ENCODE data around the gene C2CD2L.
"Not testable (repeated sequence)": the region's sequence is repeated elsewhere in the genome, so short reads cannot be mapped to it uniquely, and the experiment has no call there.

C2CD2L gene

DNA sequence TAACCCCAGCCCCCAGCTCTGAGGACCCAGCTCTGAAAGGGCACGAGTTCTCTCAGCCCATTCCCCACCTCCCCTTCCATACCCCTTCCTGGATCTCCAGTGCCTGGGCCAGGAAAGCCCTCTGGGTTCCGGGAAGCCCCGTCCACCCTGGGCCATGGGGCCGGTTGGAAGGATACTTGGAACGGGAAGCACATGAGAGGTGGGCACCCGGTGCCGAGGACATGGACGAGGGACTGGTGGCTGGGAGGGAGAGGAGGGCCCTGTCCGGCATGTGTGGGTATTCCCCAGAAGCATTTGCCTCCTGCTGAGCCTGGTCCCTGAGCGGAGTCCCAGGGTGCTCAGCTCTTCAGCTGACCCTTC is 9.1 kb downstream of the C2CD2L start:
- DNase-seq: no peak

DNA sequence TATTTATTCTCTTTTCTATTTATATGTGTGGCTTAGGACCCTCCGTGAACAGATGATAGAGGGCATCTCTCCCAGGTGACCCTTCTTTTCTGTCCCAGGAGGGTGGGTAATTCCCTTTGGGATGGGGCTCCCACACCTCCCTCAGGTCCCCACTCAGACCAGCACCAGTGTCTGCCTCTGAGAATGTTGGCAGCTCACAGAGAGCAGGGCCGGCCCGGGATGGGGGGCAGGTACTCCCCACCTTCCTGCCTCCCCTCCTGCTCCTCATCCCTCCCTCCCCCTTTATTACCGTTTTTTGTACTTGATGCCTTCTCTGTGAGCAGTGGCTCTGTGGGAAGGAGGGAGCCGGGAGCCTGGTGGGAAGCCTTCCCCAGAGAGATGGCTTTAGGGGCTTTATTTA is 9.5 kb downstream of the C2CD2L start:
- no peak for DNase-seq

DNA sequence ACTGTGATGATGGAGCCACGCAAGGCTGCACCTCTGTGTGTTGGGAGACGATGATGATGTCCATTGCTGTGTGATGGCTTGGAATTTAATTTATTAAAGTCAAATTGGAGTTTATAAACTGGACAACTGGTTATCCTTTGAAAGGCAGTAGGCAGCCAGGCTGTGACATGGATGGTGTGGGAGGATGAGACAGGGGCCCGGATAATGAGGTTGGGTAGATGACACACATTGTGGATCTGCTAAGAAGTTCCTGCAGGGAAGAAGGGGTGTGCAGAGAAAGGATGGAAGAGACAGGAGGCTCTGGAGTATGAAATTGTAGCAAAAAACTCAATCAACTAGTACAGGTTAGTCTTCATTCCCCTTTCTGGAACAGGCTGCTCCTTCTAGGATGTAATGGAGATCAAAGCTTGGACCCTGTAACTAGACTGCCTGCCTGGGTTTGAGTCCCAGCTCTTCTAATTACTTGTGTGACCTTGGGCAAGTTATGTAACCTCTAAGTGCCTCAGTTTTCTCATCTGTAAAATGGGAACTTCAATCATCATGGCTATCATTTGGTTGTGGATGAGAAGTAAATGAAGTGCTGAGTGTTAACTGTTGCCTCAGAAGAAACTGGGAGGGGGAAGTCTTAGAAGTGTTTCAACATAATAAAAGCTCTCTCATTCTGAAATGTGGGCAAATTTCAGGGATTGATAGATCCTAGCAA is 10.0 kb downstream of the C2CD2L start:
- DNase-seq: no peak

DNA sequence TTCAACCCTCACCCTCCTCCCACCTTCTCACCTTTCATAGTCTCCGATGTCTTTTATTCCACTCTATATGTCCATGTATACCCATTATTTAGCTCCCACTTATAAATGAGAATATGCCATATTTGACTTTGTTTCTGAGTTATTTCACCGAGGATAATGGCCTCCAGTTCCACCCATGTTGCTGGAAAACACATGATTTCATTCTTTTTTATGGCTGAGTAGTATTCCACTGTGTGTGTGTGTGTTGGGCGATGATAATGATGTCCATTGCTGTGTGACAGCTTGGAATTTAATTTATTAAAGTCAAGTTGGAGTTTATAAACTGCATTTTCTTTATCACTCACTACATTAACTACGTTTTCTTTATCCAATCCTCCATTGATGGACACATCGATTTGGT is 11.1 kb downstream of the C2CD2L start:
- no peak for DNase-seq

DNA sequence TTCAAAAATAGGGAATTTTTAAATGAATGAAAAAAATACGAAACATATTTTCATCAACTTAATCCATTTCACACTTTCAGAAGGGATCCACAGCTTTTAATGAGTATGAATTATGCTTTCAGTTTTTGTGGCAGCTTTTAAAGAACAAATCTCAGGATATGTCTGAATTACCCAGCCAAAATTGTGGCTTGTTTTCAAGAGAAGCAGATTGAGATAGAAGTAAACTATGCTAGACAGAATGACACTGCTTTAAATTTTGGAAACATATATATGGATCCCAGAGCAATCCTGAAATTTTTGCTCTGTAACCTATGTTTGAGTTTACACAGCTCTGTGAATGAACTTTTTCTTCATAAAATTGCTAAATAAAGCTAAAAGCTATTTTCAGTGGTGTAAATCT is 11.8 kb downstream of the C2CD2L start:
- no peak for DNase-seq

DNA sequence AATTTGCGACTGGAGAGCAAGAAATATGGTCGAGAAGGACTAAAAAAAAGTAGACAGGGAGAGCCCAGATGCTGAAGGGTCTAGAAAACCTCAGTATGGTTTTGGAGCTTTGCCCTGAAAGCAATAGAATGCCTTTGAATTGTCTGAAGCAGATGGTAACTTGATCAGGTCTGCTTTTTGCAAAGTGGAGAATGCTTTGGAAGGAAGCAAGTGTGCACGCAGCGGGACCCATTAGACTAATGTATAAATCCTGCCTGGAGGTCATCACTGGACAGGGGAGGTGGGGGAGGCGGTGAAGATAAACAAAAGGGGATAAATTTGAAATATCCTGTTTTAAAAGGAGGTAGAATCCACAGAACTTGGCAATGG is 13.5 kb downstream of the C2CD2L start:
- no peak for DNase-seq

DNA sequence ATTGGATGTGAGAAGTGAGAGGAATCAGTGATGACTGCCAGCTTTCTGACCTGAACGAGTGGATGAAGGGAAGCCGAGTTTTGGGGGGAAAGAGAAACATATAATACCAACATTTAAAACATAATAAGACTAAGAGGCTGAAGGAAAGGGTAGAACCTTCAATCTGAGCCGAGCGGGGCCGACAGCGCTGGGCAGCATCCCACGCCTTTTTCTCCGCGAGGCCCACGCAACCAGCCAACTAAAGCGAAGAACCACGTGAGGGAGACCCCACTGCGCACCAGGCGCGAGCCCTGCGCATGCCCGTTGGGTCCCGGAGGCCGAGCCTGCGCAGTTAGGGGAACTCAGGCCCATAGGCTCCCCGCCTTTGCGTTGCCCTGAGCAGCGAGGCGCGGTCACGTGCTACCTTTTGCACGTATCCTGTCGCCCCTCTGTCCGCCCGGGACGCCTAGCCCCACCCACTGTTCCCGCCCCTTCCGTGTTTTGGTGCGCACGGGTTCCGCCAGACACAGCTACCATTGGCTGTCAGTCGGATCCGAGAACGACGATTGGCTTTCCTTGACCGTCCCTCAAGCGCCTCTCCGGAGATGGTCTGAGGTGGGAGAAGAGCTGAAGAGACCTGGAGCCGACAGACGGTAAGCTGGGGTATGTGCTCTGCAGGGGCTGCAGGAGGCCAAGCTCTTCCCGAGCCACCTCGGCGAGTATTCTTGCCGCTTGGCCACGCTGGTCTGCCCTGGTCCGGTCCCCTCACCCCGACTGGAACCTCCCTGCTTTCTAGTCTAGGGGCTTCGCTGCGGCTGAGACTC is 14.1 kb downstream of the C2CD2L start, which contains the start of gene HINFP:
TSS of gene HINFP (plus strand) at position 573 of the 803 bp plus-strand sequence. CDS start 5,365 bp downstream, outside the sequence.
- peak; percentile 100 for DNase-seq

DNA sequence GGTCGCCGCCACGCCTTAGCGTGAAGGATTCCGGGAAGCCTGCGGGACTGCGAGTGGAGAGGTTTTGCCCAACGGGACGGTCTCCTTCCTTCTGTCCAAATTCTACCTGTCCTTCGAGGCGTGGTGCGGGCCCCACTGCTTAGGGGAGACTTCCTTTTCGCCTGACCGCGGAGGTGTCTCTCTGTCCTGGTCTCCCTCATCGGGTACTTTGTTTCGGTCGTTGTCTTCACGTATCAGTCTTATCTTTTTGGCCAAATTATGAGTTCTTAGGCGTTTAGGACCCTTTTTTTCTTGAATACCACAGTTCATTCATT is 14.6 kb downstream of the C2CD2L start:
- DNase-seq: no peak

DNA sequence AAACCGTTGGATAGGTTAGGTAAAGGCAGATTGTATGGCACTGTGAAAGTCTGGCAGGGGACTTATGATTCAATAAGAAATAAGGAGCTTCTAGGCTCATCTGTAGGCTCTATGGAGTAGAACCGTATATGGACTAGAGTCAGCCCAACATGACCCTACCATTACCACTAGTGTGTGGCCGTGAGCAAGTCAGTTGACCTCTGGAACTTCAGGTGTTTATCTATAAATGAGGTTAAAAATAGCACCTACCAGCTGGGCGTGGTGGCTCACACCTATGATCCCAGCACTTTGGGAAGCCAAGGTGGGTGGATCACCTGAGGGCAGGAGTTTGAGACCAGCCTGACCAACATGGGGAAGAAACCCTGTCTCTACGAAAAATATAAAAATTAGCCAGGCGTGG is 18.7 kb downstream of the C2CD2L start:
- DNase-seq: no peak

DNA sequence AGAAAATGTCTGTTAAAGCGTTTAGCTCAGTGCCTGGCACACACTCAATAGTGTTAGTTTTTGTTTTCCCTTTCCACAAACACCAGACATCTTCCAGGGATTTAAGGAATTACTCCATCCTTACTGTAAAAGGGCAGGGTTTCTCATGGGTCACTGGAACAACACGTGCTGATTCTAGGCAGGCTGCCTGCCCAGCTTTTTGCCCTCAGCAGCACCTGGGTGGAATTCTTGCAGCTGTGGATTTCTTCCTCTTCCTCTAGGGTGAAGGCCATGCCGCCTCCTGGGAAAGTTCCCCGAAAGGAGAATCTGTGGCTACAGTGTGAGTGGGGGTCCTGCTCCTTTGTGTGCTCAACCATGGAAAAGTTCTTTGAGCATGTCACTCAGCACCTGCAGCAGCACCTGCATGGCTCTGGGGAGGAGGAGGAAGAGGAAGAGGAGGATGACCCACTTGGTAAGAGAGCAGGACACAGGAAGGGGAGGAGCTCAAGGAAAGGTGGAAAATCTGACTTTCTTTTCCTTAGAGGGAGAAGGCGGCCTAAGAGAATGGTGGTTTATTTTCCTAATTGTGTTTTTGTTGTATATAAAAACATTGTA is 19.6 kb downstream of the C2CD2L start:
- DNase-seq: no peak

DNA sequence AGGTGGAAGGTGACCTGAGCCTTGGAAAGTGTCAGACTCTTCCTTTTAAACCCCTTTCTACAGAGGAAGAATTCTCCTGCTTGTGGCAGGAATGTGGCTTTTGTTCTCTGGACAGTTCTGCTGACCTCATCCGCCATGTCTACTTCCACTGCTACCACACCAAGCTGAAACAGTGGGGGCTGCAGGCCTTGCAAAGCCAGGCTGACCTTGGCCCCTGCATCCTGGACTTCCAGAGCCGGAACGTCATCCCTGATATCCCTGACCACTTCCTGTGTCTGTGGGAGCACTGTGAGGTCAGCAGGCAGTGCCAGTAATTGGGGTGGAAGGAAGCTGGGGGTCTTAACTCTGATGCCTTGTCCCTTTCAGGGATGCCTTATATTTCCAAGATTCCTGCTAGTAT is 23.5 kb downstream of the C2CD2L start:
- DNase-seq: no peak

DNA sequence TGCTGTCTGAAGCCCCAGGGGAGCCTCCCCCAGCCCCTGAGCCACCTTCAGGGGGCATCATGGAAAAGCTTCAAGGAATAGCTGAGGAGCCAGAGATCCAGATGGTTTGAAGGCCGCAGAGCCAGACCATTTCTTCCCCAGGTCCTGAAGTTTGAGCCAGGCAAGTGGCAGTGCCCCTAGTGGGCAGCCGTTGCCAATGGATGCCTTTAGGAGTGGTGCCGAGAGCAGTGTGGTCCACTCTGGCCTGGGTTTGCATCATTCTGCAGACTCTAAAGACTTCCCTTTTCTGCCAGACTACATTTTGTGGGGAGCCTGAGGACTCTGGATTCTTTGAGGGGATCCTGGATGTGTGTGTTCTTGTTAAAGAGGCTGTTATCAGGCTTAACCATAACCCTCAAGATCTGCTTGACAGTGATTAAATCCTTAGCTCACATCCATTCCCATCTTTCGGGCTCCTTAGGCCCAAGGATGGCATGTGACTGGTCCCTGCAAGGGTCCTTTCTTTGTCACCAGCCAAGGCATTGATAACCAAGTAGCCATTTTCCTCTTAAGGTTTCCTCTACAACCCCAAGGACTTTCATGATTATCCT is 27.3 kb downstream of the C2CD2L start:
- DNase-seq: no peak

DNA sequence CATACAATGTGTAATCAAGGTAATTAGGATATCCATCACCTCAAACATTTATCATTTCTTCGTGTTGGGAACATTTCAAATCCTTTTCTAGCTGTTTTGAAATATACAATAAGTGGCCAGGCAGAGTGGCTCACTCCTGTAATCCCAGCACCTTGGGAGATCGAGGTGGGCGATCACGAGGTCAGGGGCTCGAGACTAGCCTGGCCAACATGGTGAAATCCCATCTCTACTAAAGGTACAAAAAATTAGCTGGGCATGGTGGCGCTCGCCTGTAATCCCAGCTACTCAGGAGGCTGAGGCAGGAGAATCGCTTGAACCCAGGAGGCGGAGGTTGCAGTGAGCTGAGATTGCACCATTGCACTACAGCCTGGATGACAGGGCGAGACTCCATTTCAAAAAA is 32.1 kb downstream of the C2CD2L start:
- not testable (repeated sequence) for DNase-seq

DNA sequence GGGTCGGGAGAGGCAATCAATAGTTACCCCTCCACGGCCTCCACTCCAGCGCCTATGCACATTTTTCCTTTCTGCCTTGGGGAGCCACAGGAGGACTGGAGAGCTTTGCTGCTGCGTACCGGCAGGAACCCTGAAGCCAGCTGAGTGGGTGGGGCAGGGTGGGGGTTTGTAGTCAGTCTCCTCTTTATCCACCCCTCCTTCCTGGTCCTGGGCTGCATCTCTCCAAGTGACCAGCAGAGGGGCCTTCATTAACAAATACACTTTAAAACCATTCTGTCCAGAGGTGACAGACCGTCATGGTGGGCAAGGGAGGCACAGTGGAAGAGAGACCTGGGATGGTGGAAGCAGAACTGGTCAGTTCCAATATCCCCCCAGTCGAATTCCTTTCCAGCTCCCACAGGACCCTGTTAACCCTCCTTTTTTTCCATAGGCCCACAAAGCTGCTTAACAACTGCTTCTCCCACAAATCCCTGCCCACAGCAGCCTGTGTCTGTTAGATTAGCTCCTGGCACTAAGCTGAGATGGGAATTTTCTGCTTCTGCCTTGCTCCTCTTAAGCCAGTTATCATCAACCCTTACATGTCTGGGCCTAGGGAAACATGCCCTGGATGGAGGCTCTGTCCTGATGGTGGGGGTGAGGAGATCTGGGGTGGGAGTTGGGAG is 37.8 kb downstream of the C2CD2L start:
- peak; percentile 18 for DNase-seq

DNA sequence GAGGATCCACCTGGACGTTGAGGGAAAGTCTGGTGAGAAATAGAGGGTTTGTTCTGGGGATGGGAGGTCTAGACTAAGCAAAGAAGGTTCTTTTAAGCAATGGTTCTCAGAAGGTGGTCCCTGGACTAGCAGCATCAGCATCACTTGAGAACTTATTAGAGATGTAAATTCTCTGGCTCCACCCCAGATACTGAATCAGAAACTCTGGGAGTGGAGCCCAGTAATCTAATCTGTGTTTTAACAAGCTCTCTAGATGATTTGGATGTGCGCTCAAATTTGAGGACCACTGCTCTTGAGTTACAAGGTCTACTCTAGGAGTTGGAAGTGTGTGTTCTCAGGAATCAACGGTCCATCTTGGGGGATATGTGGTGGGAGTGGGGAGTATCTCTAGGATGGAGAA is 38.4 kb downstream of the C2CD2L start:
- DNase-seq: no peak

DNA sequence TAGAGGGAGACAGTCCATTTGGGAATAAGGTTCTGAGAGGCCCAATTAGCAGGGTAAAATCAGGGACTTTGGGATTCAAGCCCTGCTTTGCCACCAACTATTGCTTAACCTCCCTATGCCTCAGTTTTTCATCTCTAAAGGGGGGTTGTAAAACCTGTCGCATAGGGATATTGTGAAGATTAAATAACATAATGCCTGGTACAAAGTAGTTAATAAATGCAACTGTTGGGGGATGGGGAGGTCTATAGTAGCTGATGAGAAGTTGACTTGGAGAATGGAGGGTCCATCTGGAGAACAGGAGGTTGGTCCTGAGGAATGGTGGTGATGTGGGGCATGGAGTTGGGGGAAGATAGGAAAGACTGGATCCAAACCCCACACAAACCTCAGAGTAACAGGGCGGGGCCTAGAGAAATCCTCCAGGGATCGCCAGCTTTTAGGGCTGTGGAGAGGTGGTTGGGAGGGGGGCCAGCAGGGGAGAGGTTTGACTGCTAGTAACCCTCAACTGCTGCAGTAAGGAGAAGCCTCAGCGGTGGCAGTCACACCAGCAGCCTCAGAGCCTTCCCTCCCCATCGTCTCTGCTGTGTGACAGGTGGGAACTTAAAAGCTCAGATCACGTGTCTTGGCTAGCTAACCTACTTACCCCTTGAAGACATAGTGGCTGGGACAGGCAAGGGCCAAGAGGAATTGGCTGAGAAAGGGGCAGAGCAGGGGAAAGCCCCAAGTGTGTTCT is 40.6 kb downstream of the C2CD2L start:
- DNase-seq: no peak

DNA sequence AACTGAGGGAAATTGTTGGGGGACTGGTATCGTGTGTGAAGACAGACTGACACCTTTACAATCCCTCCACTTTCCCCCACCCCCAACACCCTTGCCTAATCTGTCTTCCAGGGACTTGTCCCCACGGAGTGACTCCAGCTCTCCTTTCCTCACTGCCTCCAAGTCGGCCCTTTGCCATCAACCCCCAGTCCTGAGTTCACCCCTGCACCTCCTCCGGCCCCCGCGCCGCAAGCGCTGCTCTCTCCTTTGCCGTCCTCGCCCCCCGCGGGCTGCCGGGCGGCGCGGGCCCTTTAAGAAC is 41.5 kb downstream of the C2CD2L start:
- no peak for DNase-seq

DNA sequence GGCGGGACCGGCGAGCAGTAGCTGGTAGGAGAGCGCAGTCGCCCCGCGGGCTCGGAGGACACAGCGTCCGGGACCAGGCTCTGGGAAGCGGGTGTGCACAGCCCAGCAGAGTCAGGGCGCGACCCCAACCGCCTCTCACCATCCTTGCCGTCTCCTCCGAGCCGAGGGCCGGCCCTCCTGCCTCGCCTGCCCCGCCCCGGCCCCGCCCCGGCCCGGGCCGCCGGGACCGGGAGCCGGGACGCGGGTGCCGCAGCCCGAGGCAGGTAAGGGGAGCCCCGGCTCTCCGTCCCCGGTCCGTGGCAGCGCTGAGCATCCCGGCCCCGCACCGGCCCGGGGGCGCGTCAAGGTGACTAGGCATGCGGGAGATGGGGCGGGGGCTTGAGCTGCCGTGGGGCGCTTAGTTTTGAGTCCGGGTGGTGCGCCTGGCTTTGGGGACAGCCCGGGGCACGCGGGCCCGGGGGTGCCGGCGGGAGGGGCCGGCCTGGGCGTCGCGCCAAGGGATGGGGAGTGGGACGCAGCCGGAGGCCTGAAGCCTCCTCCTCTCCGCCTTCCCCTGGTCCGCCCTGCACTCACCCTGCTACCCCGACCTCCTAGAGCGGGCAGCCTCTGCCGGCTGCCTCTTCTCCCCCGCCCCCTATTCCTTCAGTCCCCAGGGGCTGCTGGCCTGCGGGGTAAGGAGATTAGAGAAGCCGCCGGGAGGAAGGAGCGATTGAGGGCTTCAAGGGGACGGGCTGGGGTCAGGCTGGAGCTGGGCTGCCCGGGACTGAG is 42.1 kb downstream of the C2CD2L start, which contains the start of gene ABCG4:
TSS of gene ABCG4 (plus strand) at position 35 of the 768 bp plus-strand sequence. CDS start 914 bp downstream, outside the sequence.
- peak; percentile 31 for DNase-seq

DNA sequence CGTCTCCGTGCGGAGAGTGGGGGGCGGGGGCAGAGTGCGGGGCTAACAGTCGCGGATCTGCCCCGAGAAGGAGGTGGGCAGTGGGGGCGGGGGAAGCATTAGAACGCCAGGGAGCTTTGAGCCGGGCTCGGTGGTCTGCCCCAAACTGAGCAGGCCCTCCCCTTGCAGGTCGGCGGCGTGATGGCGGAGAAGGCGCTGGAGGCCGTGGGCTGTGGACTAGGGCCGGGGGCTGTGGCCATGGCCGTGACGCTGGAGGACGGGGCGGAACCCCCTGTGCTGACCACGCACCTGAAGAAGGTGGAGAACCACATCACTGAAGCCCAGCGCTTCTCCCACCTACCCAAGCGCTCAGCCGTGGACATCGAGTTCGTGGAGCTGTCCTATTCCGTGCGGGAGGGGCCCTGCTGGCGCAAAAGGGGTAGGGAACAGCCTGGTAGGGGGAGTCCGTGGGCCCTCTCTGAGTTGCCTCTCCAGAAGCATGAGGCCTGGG is 42.7 kb downstream of the C2CD2L start:
- DNase-seq: no peak

DNA sequence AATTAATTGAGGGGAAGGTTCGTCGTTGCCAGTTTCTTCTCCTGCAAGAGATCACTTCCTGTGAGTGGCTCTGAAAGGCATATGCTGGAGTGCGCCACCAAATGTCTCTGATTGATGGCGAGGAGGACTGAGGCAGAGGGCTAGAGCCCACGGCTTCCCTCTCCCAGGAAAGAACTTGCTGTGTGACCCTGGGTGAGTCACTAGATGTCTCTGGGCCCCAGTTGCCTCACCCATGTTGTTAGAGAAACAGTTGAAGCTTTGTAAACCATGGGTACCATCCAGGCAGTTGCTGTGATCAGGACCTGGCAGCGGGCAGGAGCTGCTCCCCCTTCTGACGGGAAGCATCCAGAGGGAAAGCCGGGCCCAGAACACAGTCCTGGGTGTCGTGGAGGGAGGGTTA is 44.9 kb downstream of the C2CD2L start:
- no peak for DNase-seq

DNA sequence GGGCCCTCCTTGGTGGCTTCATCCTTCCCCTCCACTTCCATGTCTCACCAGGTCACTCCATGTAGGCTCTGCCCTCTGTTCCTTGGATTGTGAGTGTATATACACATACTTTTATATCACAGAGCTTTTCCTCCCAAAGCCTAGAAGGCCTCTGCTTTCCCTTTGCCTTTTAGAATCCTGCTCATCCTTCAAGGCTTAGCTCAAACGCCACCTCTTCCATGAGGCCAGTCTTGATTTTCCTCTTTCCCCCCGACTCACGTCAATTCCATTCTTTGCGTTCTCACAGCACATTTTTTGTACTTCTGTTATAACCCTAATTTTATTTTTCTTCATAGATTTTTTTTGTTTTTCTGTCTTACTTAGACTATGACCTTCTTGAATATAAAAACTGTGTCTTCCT is 45.5 kb downstream of the C2CD2L start:
- no peak for DNase-seq

Measured in stimulated activated CD4-positive, alpha-beta T cell treated with anti-CD3 and anti-CD28 coated beads, Interleukin-4, amount 100 ng/mL, for 1 hour (primary cell).